Right atrium auricular region (tissue), 2 donors: ENCODE results near the gene BICRA. TPM values are rescaled to one million over a fixed set of nuclear protein-coding genes. Genes with fewer than 3 reads are reported as not detected.

ENCODE experiments used
- total RNA-seq, 2 donors: library from RNA; depleted of rRNA; stranded (reverse); fragments of >200 nt; gene quantifications; one replicate each; pipeline ENCODE4 v1.1.0, GENCODE V29; 2016

BICRA gene
- total RNA-seq, 2 donors from 2014 or later: 7.0 to 12.6 TPM

Other genes starting within 250 kb of the BICRA start
- 1 to 10 TPM; 6.3 to 9.2 TPM for gene MEIS3, start 189.6 kb upstream of the BICRA start, total RNA-seq
- gene SLC8A2, start 137.2 kb upstream of the BICRA start, total RNA-seq: under 1 TPM; 0.28 to 0.37 TPM
- gene KPTN, start 124.9 kb upstream of the BICRA start, total RNA-seq: 1 to 10 TPM; 2.8 to 2.9 TPM
- 100 to 1,000 TPM; 127 to 213 TPM for gene NAPA, start 94.1 kb upstream of the BICRA start, total RNA-seq
- gene ZNF541, start 36.0 kb upstream of the BICRA start, total RNA-seq: under 1 TPM in 1 of 2 donors, not detected in 1; 0.20 TPM
- 10 to 100 TPM; 44.9 to 70.3 TPM for gene EHD2, start 104.3 kb downstream of the BICRA start, total RNA-seq
- 100 to 1,000 TPM; 143 to 243 TPM for gene NOP53, start 136.4 kb downstream of the BICRA start, total RNA-seq
- 1,000 to 10,000 TPM; 1,458 to 1,507 TPM for gene SELENOW, start 169.6 kb downstream of the BICRA start, total RNA-seq
- not detected for gene TPRX1, start 195.4 kb downstream of the BICRA start, total RNA-seq
- not detected for gene CRX, start 212.8 kb downstream of the BICRA start, total RNA-seq